HEK293 (cell line): ENCODE data around the gene SNTA1.

ENCODE experiments used
- CTCF ChIA-PET: fragments of 350-600 bp; formaldehyde crosslinking; extraction: SDS; loops from one replicate; lab custom pipeline; 2021; ENCODE audit warnings: antibody characterized with exemption; lab: Yijun Ruan, JAX
- POLR2A ChIA-PET: fragments of 300-600 bp; formaldehyde crosslinking; extraction: SDS; loops from one replicate; lab custom pipeline; 2020; ENCODE audit warnings: antibody characterized with exemption, inconsistent platforms; lab: Yijun Ruan, JAX
- H3K27ac ChIP-seq: fragments of 200-500 bp; sonication (Bioruptor generic); 2 replicates; pipeline ENCODE4 v1.5.1; 2014; ENCODE audit warnings: low read depth, low read length, control low read depth, inconsistent platforms; ENCODE audit errors: extremely low read depth
- H3K36me3 ChIP-seq, 2 experiments: fragments of 200-500 bp in 1 of 2; sonication (Bioruptor generic) in 1 of 2; 1 replicate in 1 of 2; 2 replicates in 1 of 2; pipeline ENCODE4 v1.5.1; 2014 to 2017; ENCODE audit warnings: inconsistent platforms in 2 of 2, low read length in 2 of 2; ENCODE audit not compliant: control insufficient read depth in 2 of 2, insufficient read depth in 1 of 2
- H3K4me1 ChIP-seq: fragments of 200-500 bp; sonication (Bioruptor generic); 2 replicates; pipeline ENCODE4 v1.5.1; 2014; ENCODE audit warnings: mild to moderate bottlenecking, low read length, inconsistent platforms; ENCODE audit not compliant: control insufficient read depth, insufficient read depth
- H3K4me3 ChIP-seq: 2 replicates; pipeline ENCODE4 v1.5.1; 2011; ENCODE audit warnings: low read depth, mild to moderate bottlenecking, control low read depth, low read length, moderate library complexity
- H3K9me3 ChIP-seq: fragments of 200-500 bp; sonication (Bioruptor generic); 2 replicates; pipeline ENCODE4 v1.5.1; 2014; ENCODE audit warnings: low read depth, low read length, inconsistent platforms; ENCODE audit not compliant: control insufficient read depth, insufficient read depth
- HIC1 ChIP-seq: fragments of 450-650 bp; formaldehyde crosslinking; IDR thresholded peaks from 2 replicates; pipeline ENCODE4 v1.5.1; 2016; ENCODE audit warnings: missing biosample characterization, missing genetic modification characterization
- KLF9 ChIP-seq: fragments of 450-650 bp; formaldehyde crosslinking; IDR thresholded peaks from 2 replicates; pipeline ENCODE4 v1.5.1; 2016; ENCODE audit warnings: missing biosample characterization, missing genetic modification characterization, low read depth
- OSR2 ChIP-seq: fragments of 450-650 bp; formaldehyde crosslinking; IDR thresholded peaks from 2 replicates; pipeline ENCODE4 v1.5.1; 2016; ENCODE audit warnings: missing biosample characterization, missing genetic modification characterization
- PRDM6 ChIP-seq: fragments of 450-650 bp; formaldehyde crosslinking; IDR thresholded peaks from 2 replicates; pipeline ENCODE4 v1.5.1; 2017; ENCODE audit warnings: missing biosample characterization, missing genetic modification characterization
- ZBTB20 ChIP-seq: fragments of 450-650 bp; formaldehyde crosslinking; IDR thresholded peaks from 2 replicates; pipeline ENCODE4 v1.5.1; 2016; ENCODE audit warnings: missing biosample characterization, missing genetic modification characterization
- ZBTB49 ChIP-seq: fragments of 450-650 bp; formaldehyde crosslinking; IDR thresholded peaks from 2 replicates; pipeline ENCODE4 v1.5.1; 2016; ENCODE audit warnings: missing biosample characterization, missing genetic modification characterization, low read depth
- ZIC2 ChIP-seq: fragments of 450-650 bp; formaldehyde crosslinking; IDR thresholded peaks from 2 replicates; pipeline ENCODE4 v1.5.1; 2016; ENCODE audit warnings: missing biosample characterization, missing genetic modification characterization
- ZNF112 ChIP-seq: fragments of 450-650 bp; formaldehyde crosslinking; IDR thresholded peaks from 2 replicates; pipeline ENCODE4 v1.5.0; 2017; ENCODE audit warnings: missing biosample characterization, missing genetic modification characterization
- ZNF121 ChIP-seq: fragments of 450-650 bp; formaldehyde crosslinking; IDR thresholded peaks from 2 replicates; pipeline ENCODE4 v1.5.1; 2016; ENCODE audit warnings: missing biosample characterization, missing genetic modification characterization
- ZNF146 ChIP-seq: fragments of 450-650 bp; formaldehyde crosslinking; IDR thresholded peaks from 2 replicates; pipeline ENCODE4 v1.5.1; 2016; ENCODE audit warnings: missing biosample characterization, missing genetic modification characterization
- ZNF157 ChIP-seq: fragments of 450-650 bp; formaldehyde crosslinking; IDR thresholded peaks from 2 replicates; pipeline ENCODE4 v1.5.1; 2016; ENCODE audit warnings: missing biosample characterization, missing genetic modification characterization
- ZNF394 ChIP-seq: fragments of 450-650 bp; formaldehyde crosslinking; IDR thresholded peaks from 2 replicates; pipeline ENCODE4 v1.5.1; 2016; ENCODE audit warnings: missing biosample characterization, missing genetic modification characterization, mild to moderate bottlenecking, moderate library complexity, borderline replicate concordance
- ZNF560 ChIP-seq: fragments of 450-650 bp; formaldehyde crosslinking; IDR thresholded peaks from 2 replicates; pipeline ENCODE4 v1.5.1; 2017; ENCODE audit warnings: missing biosample characterization, missing genetic modification characterization, borderline replicate concordance
- ZNF571 ChIP-seq: fragments of 450-650 bp; formaldehyde crosslinking; IDR thresholded peaks from 2 replicates; pipeline ENCODE4 v1.5.0; 2017; ENCODE audit warnings: missing biosample characterization, missing genetic modification characterization
- ZNF626 ChIP-seq: fragments of 450-650 bp; sonication (Bioruptor Pico); formaldehyde crosslinking; IDR thresholded peaks from 2 replicates; pipeline ENCODE4 v1.5.1; 2018; ENCODE audit warnings: missing biosample characterization, missing genetic modification characterization, inconsistent platforms
- ZNF639 ChIP-seq: fragments of 450-650 bp; formaldehyde crosslinking; IDR thresholded peaks from 2 replicates; pipeline ENCODE4 v1.5.1; 2016; ENCODE audit warnings: missing biosample characterization, missing genetic modification characterization
- ZNF660 ChIP-seq: fragments of 450-650 bp; IDR thresholded peaks from 2 replicates; pipeline ENCODE4 v1.5.1; 2018; ENCODE audit warnings: missing biosample characterization, mild to moderate bottlenecking, missing genetic modification characterization
- ZNF792 ChIP-seq: fragments of 450-650 bp; formaldehyde crosslinking; IDR thresholded peaks from 2 replicates; pipeline ENCODE4 v1.5.1; 2016; ENCODE audit warnings: missing biosample characterization, missing genetic modification characterization
- ZSCAN30 ChIP-seq: fragments of 450-650 bp; IDR thresholded peaks from 2 replicates; pipeline ENCODE4 v1.5.1; 2018; ENCODE audit warnings: missing biosample characterization, mild to moderate bottlenecking, missing genetic modification characterization, moderate library complexity
- TF ChIP-seq, protein P1 (sequence below): IDR thresholded peaks from 2 replicates; pipeline ENCODE4 v1.6.1; 2011; ENCODE audit warnings: mild to moderate bottlenecking, low read depth, low read length, borderline replicate concordance

The SNTA1 gene

GRCh38 chr20:33475381-33476152, 32.0 kb upstream of the SNTA1 start:
- ChIA-PET POLR2A (interaction anchor here (1.4 kb wide), 1 partner anchor 14 kb away, joined by 19 read pairs; the partner anchor contains the start of gene CBFA2T2), CTCF (interaction anchor here (0.7 kb wide), 1 partner anchor 18 kb away, joined by 3 read pairs; no protein-coding TSS in a partner anchor)
- H3K27ac ChIP-seq: no peak overlapping the region
- H3K4me1 ChIP-seq: no peaks in the 10 kb centered on the region
- no peak overlapping the region for H3K4me3 ChIP-seq
- no peak for TF ChIP-seq HIC1 (tag by site-specific recombination)
- TF ChIP-seq ZIC2 (tag by site-specific recombination): 0 out of 2 replicates have a peak, but pooled peaks have one; percentile 14
- H3K36me3 ChIP-seq: no peaks in the 10 kb centered on the region
- no peaks in the 10 kb centered on the region for H3K9me3 ChIP-seq

DNA sequence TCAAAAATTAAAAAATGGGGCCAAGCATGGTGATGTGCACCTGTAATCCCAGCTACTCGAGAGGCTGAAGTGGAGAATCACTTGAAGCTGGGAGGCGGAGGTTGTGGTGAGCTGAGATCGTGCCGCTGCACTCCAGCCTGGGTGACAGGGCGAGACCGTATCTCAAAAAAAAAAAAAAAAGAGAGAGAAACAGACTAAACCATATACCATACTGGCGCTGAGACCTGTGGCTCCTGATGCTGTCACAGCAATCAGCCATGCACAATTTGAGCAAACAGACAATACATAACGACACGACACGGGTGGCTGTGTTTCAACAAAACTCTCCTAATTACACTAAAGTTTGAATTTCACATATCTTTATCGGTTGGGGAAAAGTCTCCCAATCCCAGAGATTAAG, 31.4 kb upstream of the SNTA1 start:
- Histone ChIP-seq H3K4me3 (no peak overlapping the region), H3K36me3 (no peaks in the 10 kb centered on the region), H3K4me1 (no peaks in the 10 kb centered on the region), H3K9me3 (no peaks in the 10 kb centered on the region), H3K27ac (no peak overlapping the region)
- CTCF ChIA-PET: interaction anchor here (1.0 kb wide), 1 partner anchor 18 kb away, joined by 3 read pairs; no protein-coding TSS in a partner anchor
- TF ChIP-seq ZNF112 (tag by site-specific recombination) (no peak), ZBTB20 (tag by site-specific recombination) (no peak), ZNF560 (tag by site-specific recombination) (no peak), ZNF157 (tag by site-specific recombination) (no peak), ZNF121 (no peak), ZNF146 (no peak), ZNF626 (tag by site-specific recombination) (no peak), ZNF792 (tag by site-specific recombination) (no peak)
- TF ChIP-seq, protein P1, sequence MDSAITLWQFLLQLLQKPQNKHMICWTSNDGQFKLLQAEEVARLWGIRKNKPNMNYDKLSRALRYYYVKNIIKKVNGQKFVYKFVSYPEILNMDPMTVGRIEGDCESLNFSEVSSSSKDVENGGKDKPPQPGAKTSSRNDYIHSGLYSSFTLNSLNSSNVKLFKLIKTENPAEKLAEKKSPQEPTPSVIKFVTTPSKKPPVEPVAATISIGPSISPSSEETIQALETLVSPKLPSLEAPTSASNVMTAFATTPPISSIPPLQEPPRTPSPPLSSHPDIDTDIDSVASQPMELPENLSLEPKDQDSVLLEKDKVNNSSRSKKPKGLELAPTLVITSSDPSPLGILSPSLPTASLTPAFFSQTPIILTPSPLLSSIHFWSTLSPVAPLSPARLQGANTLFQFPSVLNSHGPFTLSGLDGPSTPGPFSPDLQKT: no peak
- POLR2A ChIA-PET: interaction anchor here (1.4 kb wide), 1 partner anchor 15 kb away, joined by 19 read pairs; the partner anchor contains the start of gene CBFA2T2

- POLR2A ChIA-PET: interaction anchor here (1.4 kb wide), 1 partner anchor 16 kb away, joined by 19 read pairs; the partner anchor contains the start of gene CBFA2T2
- Histone ChIP-seq H3K36me3 (no peaks in the 10 kb centered on the region), H3K9me3 (no peaks in the 10 kb centered on the region), H3K4me3 (no peak overlapping the region), H3K4me1 (no peaks in the 10 kb centered on the region), H3K27ac (no peak overlapping the region)
- CTCF ChIA-PET: interaction anchor here (0.7 to 1.0 kb wide), 3 partner anchors 17 to 179 kb away, joined by 3 read pairs; no protein-coding TSS in a partner anchor
- no peak for TF ChIP-seq ZNF571
- TF ChIP-seq PRDM6 (tag by site-specific recombination): no peak
- no peak for TF ChIP-seq ZNF394
- TF ChIP-seq ZSCAN30 (tag by site-specific recombination): no peak
- TF ChIP-seq OSR2 (tag by site-specific recombination): no peak
- TF ChIP-seq ZNF639: no peak
- no peak for TF ChIP-seq ZBTB49
- no peak for TF ChIP-seq KLF9 (tag by site-specific recombination)
- no peak for TF ChIP-seq ZNF660 (tag by site-specific recombination)
- no peak for TF ChIP-seq ZBTB20 (tag by site-specific recombination)
Observed at GRCh38 chr20:33474097-33474873, 30.7 kb upstream of the SNTA1 start.
